SK-N-SH treated with all-trans-retinoic acid at 6 μM for 48 hours (cell line): Measurements from ENCODE around the gene ST6GAL1.

Experiments used
- GLIS3 ChIP-seq: fragments of 250-450 bp; sonication (Bioruptor Pico); IDR thresholded peaks from 2 replicates; pipeline ENCODE4 v1.5.0; 2020; ENCODE audit warnings: mild to moderate bottlenecking, moderate library complexity
- OSR1 ChIP-seq: fragments of 250-450 bp; sonication (Bioruptor Pico); IDR thresholded peaks from 2 replicates; pipeline ENCODE4 v1.8.0; 2022; ENCODE audit warnings: moderate library complexity, mild to moderate bottlenecking, inconsistent platforms
- PATZ1 ChIP-seq: fragments of 250-450 bp; sonication (Bioruptor Pico); IDR thresholded peaks from 2 replicates; pipeline ENCODE4 v1.8.0; 2020; ENCODE audit warnings: mild to moderate bottlenecking, moderate library complexity, borderline replicate concordance
- PPARA ChIP-seq: fragments of 250-450 bp; sonication (Bioruptor Pico); IDR thresholded peaks from 2 replicates; pipeline ENCODE4 v1.5.0; 2020; ENCODE audit warnings: mild to moderate bottlenecking, borderline replicate concordance
- RARB ChIP-seq: fragments of 250-450 bp; sonication (Bioruptor Pico); IDR thresholded peaks from 2 replicates; pipeline ENCODE4 v1.8.0; 2021; ENCODE audit warnings: mild to moderate bottlenecking, moderate library complexity
- ZC3H10 ChIP-seq: fragments of 250-450 bp; sonication (Bioruptor Pico); IDR thresholded peaks from 2 replicates; pipeline ENCODE4 v1.5.1; 2021; ENCODE audit warnings: mild to moderate bottlenecking, moderate library complexity

GRCh38 chr3:187061748-187062147 is 131.4 kb downstream of the ST6GAL1 start:
- TF ChIP-seq PPARA (CRISPR knock-in tag) = no peak
- TF ChIP-seq GLIS3 (CRISPR knock-in tag) = no peak
- TF ChIP-seq RARB (CRISPR knock-in tag) = no peak
- no peak for TF ChIP-seq PATZ1 (CRISPR knock-in tag)
- no peak for TF ChIP-seq ZC3H10 (CRISPR knock-in tag)
- TF ChIP-seq OSR1 = no peak
